Measurements from ENCODE around the gene KRTAP1-3.
"Not testable (repeated sequence)": the region's sequence is repeated elsewhere in the genome, so short reads cannot be mapped to it uniquely, and the experiment has no call there.

The KRTAP1-3 gene

DNA sequence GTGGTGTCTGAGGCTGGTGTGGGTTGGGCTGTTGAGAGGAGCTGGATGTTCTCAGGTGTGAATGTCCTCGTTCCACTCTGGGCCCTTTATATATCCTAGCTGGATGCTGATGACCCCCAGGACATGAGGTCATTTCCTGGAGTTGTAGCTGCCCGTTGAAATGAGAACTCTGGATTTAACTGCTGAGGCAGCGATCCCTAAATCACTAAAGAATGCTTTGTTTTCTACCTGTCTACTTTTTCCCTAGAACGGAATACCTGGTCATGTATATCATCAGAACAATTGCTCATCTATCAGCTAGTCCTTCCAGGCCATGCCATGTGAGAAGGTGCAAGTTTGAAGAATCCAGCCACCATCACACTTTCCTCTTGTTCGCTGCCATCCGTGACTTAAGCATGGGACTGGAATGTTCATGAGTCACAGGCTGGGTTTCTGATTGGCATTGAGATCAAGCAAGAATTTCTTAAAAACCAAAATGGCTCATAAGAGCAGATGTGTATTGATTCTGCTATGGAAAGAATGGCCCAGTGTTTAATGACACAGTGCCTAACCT, 25.5 kb upstream of the KRTAP1-3 start, which contains the start of gene KRTAP2-3:
Gene KRTAP2-3 (minus strand): TSS at position 63 of the 553 bp plus-strand sequence. CDS start 64 bp downstream, outside the sequence.
- Mint-ChIP-seq H3K4me1 (peaks cover 5% of the 10 kb centered on the region), H3K9me3 (peaks cover 2% of the 10 kb centered on the region), H3K4me3 (no peak within 1 kb of the TSS), H3K27ac (no peak within 1 kb of the TSS), H3K36me3 (no peaks in the 10 kb centered on the region)
- no peak for DNase-seq (ENCODE audit: low spot score in 2 of 2)
- ATAC-seq: peak; percentile 13

- H3K27ac Mint-ChIP-seq, H3K9me3 Mint-ChIP-seq: not testable (repeated sequence)
Observed at GRCh38 chr17:41059276-41060051, 24.8 kb upstream of the KRTAP1-3 start.

DNA sequence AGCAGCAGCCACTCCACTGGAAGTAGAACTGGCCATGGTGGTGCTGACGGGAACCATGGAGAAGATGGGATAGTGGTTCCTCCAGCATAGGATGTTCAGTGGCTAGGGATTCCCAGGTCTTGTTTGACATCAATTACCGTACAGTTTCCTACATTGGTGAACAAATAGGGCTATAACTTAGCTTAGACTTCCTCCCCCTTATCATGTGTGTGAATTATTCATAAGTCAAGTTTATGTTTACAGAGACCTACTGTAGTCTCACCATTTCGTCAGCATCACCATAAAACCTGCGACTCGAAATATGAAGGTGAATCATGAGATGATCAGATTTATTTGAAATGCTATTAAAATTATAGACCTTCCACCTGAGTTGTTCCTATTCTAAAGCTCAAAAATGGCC, 24.1 kb upstream of the KRTAP1-3 start:
- DNase-seq (ENCODE audit: low spot score in 2 of 2) (no peak), ATAC-seq (no peak)
- Mint-ChIP-seq H3K4me1 (peaks cover 5% of the 10 kb centered on the region), H3K9me3 (peaks cover 2% of the 10 kb centered on the region), H3K27ac (no peak overlapping the region), H3K4me3 (no peak overlapping the region), H3K36me3 (no peaks in the 10 kb centered on the region)

More at GRCh38 chr17:41059276-41060051, 24.8 kb upstream of the KRTAP1-3 start:
- not testable (repeated sequence) for H3K4me3 Mint-ChIP-seq; H3K36me3 Mint-ChIP-seq; ATAC-seq; H3K4me1 Mint-ChIP-seq; DNase-seq (ENCODE audit: low spot score in 2 of 2)

GRCh38 chr17:41057547-41057946, 22.9 kb upstream of the KRTAP1-3 start:
- no peaks in the 10 kb centered on the region for H3K36me3 Mint-ChIP-seq
- no peak for ATAC-seq
- no peak overlapping the region for H3K4me3 Mint-ChIP-seq
- no peak overlapping the region for H3K27ac Mint-ChIP-seq
- peaks cover 2% of the 10 kb centered on the region for H3K9me3 Mint-ChIP-seq
- DNase-seq (ENCODE audit: low spot score in 2 of 2): no peak
- H3K4me1 Mint-ChIP-seq: peaks cover 5% of the 10 kb centered on the region

GRCh38 chr17:41055130-41055529, 20.5 kb upstream of the KRTAP1-3 start, which contains the start of gene KRTAP2-2:
Gene KRTAP2-2 (minus strand): TSS chr17:41055230. CDS start chr17:41055211, 19 bp downstream.
- H3K4me3 Mint-ChIP-seq; H3K27ac Mint-ChIP-seq; H3K9me3 Mint-ChIP-seq; H3K36me3 Mint-ChIP-seq; ATAC-seq; DNase-seq (ENCODE audit: low spot score in 2 of 2); H3K4me1 Mint-ChIP-seq: not testable (repeated sequence)

DNA sequence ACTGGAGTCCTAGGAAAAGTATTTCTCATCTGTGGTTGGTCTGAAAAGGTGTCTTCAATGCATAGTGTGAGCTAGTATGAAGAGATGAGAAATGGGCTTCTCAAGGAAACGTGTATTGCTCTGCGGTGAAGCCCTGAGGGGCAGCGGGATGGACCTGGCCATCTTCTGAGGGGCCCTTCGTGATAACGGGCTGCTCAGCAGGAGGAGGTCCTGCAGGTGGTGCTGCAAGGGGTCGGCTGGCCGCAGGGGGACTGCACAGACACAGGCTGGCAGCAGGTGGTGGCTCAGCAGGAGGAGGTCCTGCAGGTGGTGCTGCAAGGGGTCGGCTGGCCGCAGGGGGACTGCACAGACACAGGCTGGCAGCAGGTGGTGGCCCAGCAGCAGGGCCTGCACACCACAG, 19.9 kb upstream of the KRTAP1-3 start:
- H3K9me3 Mint-ChIP-seq; DNase-seq (ENCODE audit: low spot score in 2 of 2); H3K36me3 Mint-ChIP-seq; H3K4me3 Mint-ChIP-seq; ATAC-seq; H3K4me1 Mint-ChIP-seq; H3K27ac Mint-ChIP-seq: not testable (repeated sequence)

DNA sequence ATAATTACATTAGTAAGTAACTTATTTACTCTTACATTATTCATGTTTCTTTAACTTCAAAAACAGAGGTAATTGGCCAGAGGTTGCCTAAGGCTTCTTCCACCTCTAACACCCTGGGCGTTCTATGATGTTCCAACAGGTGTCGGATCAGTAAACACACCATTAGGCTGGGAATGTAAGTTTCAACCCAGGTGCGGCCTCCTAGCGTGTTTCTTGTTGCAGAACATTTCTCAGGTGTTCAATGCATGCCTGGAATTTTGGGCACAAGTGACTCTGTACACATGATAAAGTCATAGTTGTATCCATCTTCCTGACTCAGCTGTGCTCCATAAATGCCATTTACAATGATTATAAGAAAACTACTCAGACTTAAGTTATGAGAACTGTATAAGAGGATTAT, 19.4 kb upstream of the KRTAP1-3 start:
- Mint-ChIP-seq H3K4me1 (no peaks in the 10 kb centered on the region), H3K4me3 (no peak overlapping the region), H3K36me3 (no peaks in the 10 kb centered on the region), H3K9me3 (peaks cover 2% of the 10 kb centered on the region), H3K27ac (no peak overlapping the region)
- ATAC-seq (no peak), DNase-seq (ENCODE audit: low spot score in 2 of 2) (no peak)

DNA sequence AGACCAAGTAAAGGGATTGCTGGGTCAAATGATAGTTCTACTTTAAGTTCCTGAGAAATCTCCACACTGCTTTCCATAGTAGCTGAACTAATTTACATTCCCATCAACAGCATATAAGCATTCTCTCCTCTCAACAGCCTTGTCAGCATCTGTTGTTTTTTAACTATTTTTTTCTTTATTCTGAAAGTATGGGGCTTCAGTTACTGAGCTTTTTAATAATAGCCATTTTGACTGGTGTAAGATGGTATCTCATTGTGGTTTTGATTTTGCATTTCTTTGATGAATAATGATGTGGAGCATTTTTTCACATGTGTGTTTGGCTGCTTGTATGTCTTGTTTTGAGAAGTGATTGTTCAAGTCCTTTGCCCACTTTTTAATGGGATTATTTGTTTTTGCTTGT, 17.9 kb upstream of the KRTAP1-3 start:
- H3K36me3 Mint-ChIP-seq: no peaks in the 10 kb centered on the region
- no peaks in the 10 kb centered on the region for H3K4me1 Mint-ChIP-seq
- H3K9me3 Mint-ChIP-seq: peaks cover under 1% of the 10 kb centered on the region
- no peak overlapping the region for H3K27ac Mint-ChIP-seq
- DNase-seq (ENCODE audit: low spot score in 2 of 2) (no peak), ATAC-seq (no peak)
- H3K4me3 Mint-ChIP-seq: no peak overlapping the region

DNA sequence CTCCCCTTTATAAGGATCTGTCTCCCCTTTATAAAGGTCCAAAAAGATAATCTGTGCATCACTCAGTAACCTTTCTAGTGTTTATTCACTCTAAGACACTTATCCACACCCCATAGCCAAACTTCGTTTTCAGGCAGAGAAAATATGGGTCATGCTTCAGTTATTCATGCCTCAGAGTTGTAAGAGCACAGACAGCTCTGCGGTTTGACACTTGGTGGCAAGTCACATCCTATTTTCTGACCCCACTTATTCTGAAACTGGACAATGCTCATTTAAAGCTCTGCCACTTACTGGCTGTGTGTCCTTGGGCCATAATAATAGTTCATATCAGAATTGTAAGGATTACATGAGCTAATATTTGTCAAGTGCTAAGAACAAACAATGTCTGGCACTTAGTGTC, 14.4 kb upstream of the KRTAP1-3 start:
- H3K4me1 Mint-ChIP-seq: no peaks in the 10 kb centered on the region
- H3K4me3 Mint-ChIP-seq: no peak overlapping the region
- ATAC-seq: peak; percentile 60
- H3K27ac Mint-ChIP-seq: no peak overlapping the region
- no peaks in the 10 kb centered on the region for H3K9me3 Mint-ChIP-seq
- DNase-seq (ENCODE audit: low spot score in 2 of 2): no peak
- no peaks in the 10 kb centered on the region for H3K36me3 Mint-ChIP-seq

- H3K9me3 Mint-ChIP-seq: peaks cover 2% of the 10 kb centered on the region
- H3K4me3 Mint-ChIP-seq: no peak overlapping the region
- H3K4me1 Mint-ChIP-seq: no peaks in the 10 kb centered on the region
- H3K36me3 Mint-ChIP-seq: no peaks in the 10 kb centered on the region
- DNase-seq (ENCODE audit: low spot score in 2 of 2): no peak
- no peak overlapping the region for H3K27ac Mint-ChIP-seq
- no peak for ATAC-seq
Observed at GRCh38 chr17:41048441-41048840, 13.8 kb upstream of the KRTAP1-3 start.

GRCh38 chr17:41046735-41047465, 12.2 kb upstream of the KRTAP1-3 start, which contains the start of gene KRTAP2-1:
Gene KRTAP2-1 (minus strand): TSS chr17:41047316. CDS start chr17:41047267, 49 bp downstream.
- H3K4me3 Mint-ChIP-seq, ATAC-seq, H3K36me3 Mint-ChIP-seq: not testable (repeated sequence)

GRCh38 chr17:41042953-41043352, 8.3 kb upstream of the KRTAP1-3 start:
- Mint-ChIP-seq H3K4me1 (no peaks in the 10 kb centered on the region), H3K27ac (no peak overlapping the region), H3K9me3 (peaks cover 7% of the 10 kb centered on the region), H3K36me3 (no peaks in the 10 kb centered on the region), H3K4me3 (no peak overlapping the region)
- ATAC-seq (no peak), DNase-seq (ENCODE audit: low spot score in 2 of 2) (no peak)

More at GRCh38 chr17:41046735-41047465, 12.2 kb upstream of the KRTAP1-3 start, which contains the start of gene KRTAP2-1:
- not testable (repeated sequence) for H3K9me3 Mint-ChIP-seq; H3K4me1 Mint-ChIP-seq; H3K27ac Mint-ChIP-seq; DNase-seq (ENCODE audit: low spot score in 2 of 2)

DNA sequence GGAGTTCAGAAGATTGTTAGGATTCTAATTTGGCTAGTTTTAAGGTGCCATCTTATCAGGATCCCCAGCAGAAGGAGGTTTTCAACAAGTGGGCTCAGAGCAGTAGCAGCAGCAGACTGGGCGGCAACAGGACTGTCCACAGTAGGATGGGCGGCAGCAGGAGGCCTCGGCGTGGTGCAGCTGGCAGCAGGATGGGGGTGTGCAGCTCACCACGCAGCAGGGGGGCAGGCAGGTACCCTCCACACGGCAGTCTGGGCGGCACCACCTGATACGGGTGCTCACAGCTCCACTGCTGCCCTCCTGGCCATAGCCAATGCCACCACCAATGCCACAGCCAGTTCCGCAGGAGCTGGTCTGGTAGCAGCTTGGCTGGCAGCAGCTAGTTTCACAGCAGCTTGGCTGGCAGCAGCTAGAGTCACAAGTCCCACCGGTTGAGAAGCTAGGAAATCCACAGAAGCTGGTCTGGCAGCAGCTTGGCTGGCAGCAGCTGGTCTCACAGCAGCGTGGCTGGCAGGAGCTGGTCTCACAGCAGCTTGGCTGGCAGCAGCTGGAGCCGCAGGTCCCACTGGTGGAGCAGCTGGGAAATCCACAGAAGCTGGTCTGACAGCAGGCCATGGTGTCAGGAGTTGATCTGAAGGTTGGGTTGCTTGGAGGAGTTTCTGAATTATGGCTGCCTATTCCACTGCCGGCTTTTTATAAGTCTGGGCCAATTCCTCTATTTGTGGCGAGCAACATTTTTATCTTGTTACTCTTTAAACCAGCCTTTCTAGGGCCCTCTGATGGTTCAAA, 6.3 kb upstream of the KRTAP1-3 start, which contains the start of gene KRTAP1-1:
Gene KRTAP1-1 (minus strand): TSS at position 668 of the 789 bp plus-strand sequence. CDS start 53 bp downstream, at position 615.
- H3K27ac Mint-ChIP-seq; H3K4me3 Mint-ChIP-seq; ATAC-seq; H3K9me3 Mint-ChIP-seq; DNase-seq (ENCODE audit: low spot score in 2 of 2); H3K4me1 Mint-ChIP-seq; H3K36me3 Mint-ChIP-seq: not testable (repeated sequence)

GRCh38 chr17:41037853-41038350, 3.2 kb upstream of the KRTAP1-3 start:
- Mint-ChIP-seq H3K27ac (no peak overlapping the region), H3K36me3 (no peaks in the 10 kb centered on the region), H3K4me3 (no peak overlapping the region), H3K4me1 (no peaks in the 10 kb centered on the region), H3K9me3 (peaks cover 3% of the 10 kb centered on the region)
- no peak for DNase-seq (ENCODE audit: low spot score in 2 of 2)
- ATAC-seq: no peak

Measured in stimulated activated effector memory CD8-positive, alpha-beta T cell treated with anti-CD3 and anti-CD28 coated beads, Interleukin-12 subunit alpha, Interleukin-12 subunit beta, amount 100 ng/mL, for 72 hours (primary cell).